ENCODE results near the gene CRYZ.

DNA sequence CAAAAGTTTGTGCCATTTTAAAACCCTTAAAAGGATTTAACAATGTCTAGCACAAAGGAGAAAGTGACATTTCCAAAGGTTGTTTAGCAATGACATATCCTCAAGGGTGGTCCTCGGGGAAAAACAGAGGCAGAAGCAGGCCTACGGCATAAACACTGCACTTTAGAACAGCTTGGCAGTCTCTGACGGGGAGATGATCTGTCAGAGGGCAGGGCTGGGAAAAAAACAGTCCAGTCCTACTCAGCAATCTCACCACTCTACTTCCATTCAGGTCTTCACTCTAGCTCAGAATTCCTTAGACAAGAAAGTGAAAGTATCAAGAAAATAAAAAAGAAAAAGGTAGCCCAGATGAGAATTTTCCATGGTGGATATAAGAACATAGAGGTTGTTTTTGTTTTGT is 4.1 kb downstream of the CRYZ start:
- TF ChIP-seq, protein P1, sequence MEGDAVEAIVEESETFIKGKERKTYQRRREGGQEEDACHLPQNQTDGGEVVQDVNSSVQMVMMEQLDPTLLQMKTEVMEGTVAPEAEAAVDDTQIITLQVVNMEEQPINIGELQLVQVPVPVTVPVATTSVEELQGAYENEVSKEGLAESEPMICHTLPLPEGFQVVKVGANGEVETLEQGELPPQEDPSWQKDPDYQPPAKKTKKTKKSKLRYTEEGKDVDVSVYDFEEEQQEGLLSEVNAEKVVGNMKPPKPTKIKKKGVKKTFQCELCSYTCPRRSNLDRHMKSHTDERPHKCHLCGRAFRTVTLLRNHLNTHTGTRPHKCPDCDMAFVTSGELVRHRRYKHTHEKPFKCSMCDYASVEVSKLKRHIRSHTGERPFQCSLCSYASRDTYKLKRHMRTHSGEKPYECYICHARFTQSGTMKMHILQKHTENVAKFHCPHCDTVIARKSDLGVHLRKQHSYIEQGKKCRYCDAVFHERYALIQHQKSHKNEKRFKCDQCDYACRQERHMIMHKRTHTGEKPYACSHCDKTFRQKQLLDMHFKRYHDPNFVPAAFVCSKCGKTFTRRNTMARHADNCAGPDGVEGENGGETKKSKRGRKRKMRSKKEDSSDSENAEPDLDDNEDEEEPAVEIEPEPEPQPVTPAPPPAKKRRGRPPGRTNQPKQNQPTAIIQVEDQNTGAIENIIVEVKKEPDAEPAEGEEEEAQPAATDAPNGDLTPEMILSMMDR (conservative IDR thresholded peaks at IDR 0.05; ENCODE audit: low read depth, low read length), result no peak
- TF ChIP-seq EZH2 (IDR thresholded peaks at IDR 0.05; ENCODE audit: borderline replicate concordance, low read depth, low read length, poor library complexity, severe bottlenecking), result no peak
